Thyroid gland (tissue), 4 donors: ENCODE measurements around the gene EPHA3. TPM values are rescaled to one million over a fixed set of nuclear protein-coding genes. Genes with fewer than 3 reads are reported as not detected.

Experiments
- DNase-seq, 2 donors: peaks; one replicate each; pipeline ENCODE4 v3.0.0-alpha.2; 2019
- H3K27ac ChIP-seq, 3 donors: fragments of 200-600 bp; sonication (generic); 1 replicate in 2 of 3; 2 replicates in 1 of 3; pipeline ENCODE4 v1.5.1; 2016 to 2019; ENCODE audit warnings: mild to moderate bottlenecking in 1 of 3, moderate library complexity in 1 of 3
- H3K27me3 ChIP-seq: fragments of 200-600 bp; sonication (generic); one replicate; pipeline ENCODE4 v1.5.1; 2019
- H3K36me3 ChIP-seq, 2 donors: fragments of 200-600 bp; sonication (generic); one replicate each; pipeline ENCODE4 v1.5.1; 2016 to 2019
- H3K4me1 ChIP-seq, 2 donors: fragments of 200-600 bp; sonication (generic); one replicate each; pipeline ENCODE4 v1.5.1; 2017 to 2019
- H3K4me3 ChIP-seq, 3 donors: fragments of 200-600 bp; sonication (generic); replicated peaks in 1 of 3; 1 replicate in 2 of 3; 2 replicates in 1 of 3; pipeline ENCODE4 v1.5.1; 2016; ENCODE audit warnings: mild to moderate bottlenecking in 1 of 3
- H3K9me3 ChIP-seq: fragments of 200-600 bp; sonication (generic); one replicate; pipeline ENCODE4 v1.5.1; 2017
- CTCF ChIP-seq, 6 experiments: fragments of 200-600 bp in 3 of 6; fragments of 450-650 bp in 3 of 6; sonication (generic) in 3 of 6; IDR thresholded peaks; one replicate each; pipeline ENCODE4 v1.5.1; 2016 to 2019; ENCODE audit warnings: antibody characterized with exemption in 6 of 6, mild to moderate bottlenecking in 2 of 6, inconsistent platforms in 1 of 6, moderate library complexity in 1 of 6
- POLR2A ChIP-seq, 2 donors: fragments of 450-650 bp; IDR thresholded peaks; one replicate each; pipeline ENCODE4 v1.6.1; 2017; ENCODE audit warnings: antibody characterized with exemption in 2 of 2, mild to moderate bottlenecking in 2 of 2, moderate library complexity in 1 of 2
- WGBS, 2 donors: methylation state at CpG; one replicate each; pipeline ENCODE4 v1.1.5; 2017; 5-methylcytosine and 5-hydroxymethylcytosine counted together
- intact Hi-C: fragments of 100-400 bp; cut with DNase I; formaldehyde crosslinking; loops from one replicate; pipeline ENCODE4 v1.15.1; 2023
- total RNA-seq, 4 donors: library from RNA; depleted of rRNA; stranded (reverse); fragments of >200 nt; gene quantifications; one replicate each; pipeline ENCODE4 v1.2.3, GENCODE V29; 2016

The EPHA3 gene
- total RNA-seq, 4 donors from 2014 or later, result 27.3 to 41.6 (median 35.4) TPM

GRCh38 chr3:89238846-89239245 lies 131.4 kb downstream of the EPHA3 start:
- H3K4me3 ChIP-seq, result no peak overlapping the region
- no peaks in the 10 kb centered on the region for H3K27me3 ChIP-seq
- H3K36me3 ChIP-seq, result no peaks in the 10 kb centered on the region
- no peak for TF ChIP-seq CTCF (IDR thresholded peaks at IDR 0.05)
- TF ChIP-seq POLR2A (IDR thresholded peaks at IDR 0.05), result no peak
- H3K27ac ChIP-seq, result no peak overlapping the region
- no peaks in the 10 kb centered on the region for H3K4me1 ChIP-seq
- intact Hi-C loops, result no loop called here
- no peak for DNase-seq
- no peaks in the 10 kb centered on the region for H3K9me3 ChIP-seq
- 78 to 89% methylated on average over 2 of the region's 2 CpGs for WGBS, 2 donors

- Histone ChIP-seq H3K4me1 (no peaks in the 10 kb centered on the region), H3K27me3 (no peaks in the 10 kb centered on the region), H3K9me3 (no peaks in the 10 kb centered on the region), H3K36me3 (no peaks in the 10 kb centered on the region), H3K27ac (no peak overlapping the region), H3K4me3 (no peak overlapping the region)
- DNase-seq, result no peak
- intact Hi-C loops, result no loop called here
- 83 to 84% methylated on average over 1 of the region's 1 CpG for WGBS, 2 donors
- TF ChIP-seq POLR2A (IDR thresholded peaks at IDR 0.05) (no peak), CTCF (IDR thresholded peaks at IDR 0.05) (no peak)
Observed at GRCh38 chr3:89239774-89240173, 132.4 kb downstream of the EPHA3 start.

- no peaks in the 10 kb centered on the region for H3K27me3 ChIP-seq
- intact Hi-C loops, result no loop called here
- no peak overlapping the region for H3K27ac ChIP-seq
Observed at GRCh38 chr3:89245612-89246011, 138.2 kb downstream of the EPHA3 start.

GRCh38 chr3:89246326-89246725 lies 138.9 kb downstream of the EPHA3 start:
- no peaks in the 10 kb centered on the region for H3K9me3 ChIP-seq

More at GRCh38 chr3:89245612-89246011, 138.2 kb downstream of the EPHA3 start:
- DNase-seq, result no peak
- H3K36me3 ChIP-seq, result no peaks in the 10 kb centered on the region
- TF ChIP-seq POLR2A (IDR thresholded peaks at IDR 0.05), result no peak
- TF ChIP-seq CTCF (IDR thresholded peaks at IDR 0.05), result no peak
- H3K4me3 ChIP-seq, result no peak overlapping the region
- no peaks in the 10 kb centered on the region for H3K4me1 ChIP-seq
- no peaks in the 10 kb centered on the region for H3K9me3 ChIP-seq
- 94 to 95% methylated on average over 2 of the region's 2 CpGs for WGBS, 2 donors

GRCh38 chr3:89250742-89251141 lies 143.3 kb downstream of the EPHA3 start:
- WGBS, 2 donors, result 88 to 93% methylated on average over 1 of the region's 1 CpG

More at GRCh38 chr3:89246326-89246725, 138.9 kb downstream of the EPHA3 start:
- Histone ChIP-seq H3K4me3 (no peak overlapping the region), H3K27ac (no peak overlapping the region), H3K27me3 (no peaks in the 10 kb centered on the region), H3K36me3 (no peaks in the 10 kb centered on the region), H3K4me1 (no peaks in the 10 kb centered on the region)
- 95 to 96% methylated on average over 1 of the region's 1 CpG for WGBS, 2 donors
- TF ChIP-seq POLR2A (IDR thresholded peaks at IDR 0.05) (no peak), CTCF (IDR thresholded peaks at IDR 0.05) (no peak)
- no peak for DNase-seq
- intact Hi-C loops, result no loop called here

More at GRCh38 chr3:89250742-89251141, 143.3 kb downstream of the EPHA3 start:
- no peaks in the 10 kb centered on the region for H3K36me3 ChIP-seq
- H3K27me3 ChIP-seq, result no peaks in the 10 kb centered on the region
- intact Hi-C loops, result no loop called here
- H3K27ac ChIP-seq, result no peak overlapping the region
- H3K4me3 ChIP-seq, result no peak overlapping the region
- no peaks in the 10 kb centered on the region for H3K9me3 ChIP-seq
- TF ChIP-seq POLR2A (IDR thresholded peaks at IDR 0.05) (no peak), CTCF (IDR thresholded peaks at IDR 0.05) (no peak)
- H3K4me1 ChIP-seq, result no peaks in the 10 kb centered on the region
- no peak for DNase-seq
